D721Med (cell line): Measurements from ENCODE around the gene ZNF513.

Source experiments
- DNase-seq: peaks from one replicate; pipeline ENCODE4 v3.0.0; 2011; ENCODE audit warnings: low spot score; ENCODE audit not compliant: insufficient read length
- FAIRE-seq: peaks from 2 replicates; lab custom pipeline; 2011; peaks lifted over from hg19 to GRCh38; lab: Jason Lieb, UNC
- TF ChIP-seq, protein P1 (sequence below): IDR thresholded peaks from 2 replicates; pipeline ENCODE4 v1.5.1; 2012; ENCODE audit warnings: mild to moderate bottlenecking, control low read depth; ENCODE audit not compliant: insufficient read depth; ENCODE audit errors: missing control alignments

Gene ZNF513

DNA sequence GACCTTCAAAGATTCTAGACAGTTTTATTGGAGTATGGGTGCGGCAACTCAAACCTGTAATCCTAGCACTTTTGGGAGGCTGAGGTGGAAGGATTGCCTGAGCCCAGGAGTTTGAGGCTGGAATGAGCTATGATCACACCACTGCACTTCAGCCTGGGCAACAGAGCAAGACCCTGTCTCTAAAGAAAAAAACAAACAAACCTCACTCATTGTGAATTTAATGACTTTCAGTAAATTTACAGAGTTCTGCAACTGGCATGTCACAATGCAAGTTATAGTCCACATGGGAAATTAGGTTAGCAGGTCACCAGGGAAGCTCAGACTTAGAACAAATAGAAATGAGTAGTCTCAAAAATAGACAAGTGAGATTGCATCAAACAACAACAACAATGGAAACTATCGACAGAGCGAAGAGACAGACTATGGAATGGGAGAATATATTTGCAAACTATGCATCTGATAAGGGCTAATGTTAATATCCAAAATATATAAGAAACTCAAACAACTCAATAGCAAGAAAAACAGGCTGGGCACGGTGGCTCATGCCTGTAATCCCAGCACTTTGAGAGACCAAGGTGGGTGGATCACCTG lies 41.2 kb upstream of the ZNF513 start:
- TF ChIP-seq, protein P1, sequence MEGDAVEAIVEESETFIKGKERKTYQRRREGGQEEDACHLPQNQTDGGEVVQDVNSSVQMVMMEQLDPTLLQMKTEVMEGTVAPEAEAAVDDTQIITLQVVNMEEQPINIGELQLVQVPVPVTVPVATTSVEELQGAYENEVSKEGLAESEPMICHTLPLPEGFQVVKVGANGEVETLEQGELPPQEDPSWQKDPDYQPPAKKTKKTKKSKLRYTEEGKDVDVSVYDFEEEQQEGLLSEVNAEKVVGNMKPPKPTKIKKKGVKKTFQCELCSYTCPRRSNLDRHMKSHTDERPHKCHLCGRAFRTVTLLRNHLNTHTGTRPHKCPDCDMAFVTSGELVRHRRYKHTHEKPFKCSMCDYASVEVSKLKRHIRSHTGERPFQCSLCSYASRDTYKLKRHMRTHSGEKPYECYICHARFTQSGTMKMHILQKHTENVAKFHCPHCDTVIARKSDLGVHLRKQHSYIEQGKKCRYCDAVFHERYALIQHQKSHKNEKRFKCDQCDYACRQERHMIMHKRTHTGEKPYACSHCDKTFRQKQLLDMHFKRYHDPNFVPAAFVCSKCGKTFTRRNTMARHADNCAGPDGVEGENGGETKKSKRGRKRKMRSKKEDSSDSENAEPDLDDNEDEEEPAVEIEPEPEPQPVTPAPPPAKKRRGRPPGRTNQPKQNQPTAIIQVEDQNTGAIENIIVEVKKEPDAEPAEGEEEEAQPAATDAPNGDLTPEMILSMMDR, result no peak
- FAIRE-seq (no peak), DNase-seq (no peak)

DNA sequence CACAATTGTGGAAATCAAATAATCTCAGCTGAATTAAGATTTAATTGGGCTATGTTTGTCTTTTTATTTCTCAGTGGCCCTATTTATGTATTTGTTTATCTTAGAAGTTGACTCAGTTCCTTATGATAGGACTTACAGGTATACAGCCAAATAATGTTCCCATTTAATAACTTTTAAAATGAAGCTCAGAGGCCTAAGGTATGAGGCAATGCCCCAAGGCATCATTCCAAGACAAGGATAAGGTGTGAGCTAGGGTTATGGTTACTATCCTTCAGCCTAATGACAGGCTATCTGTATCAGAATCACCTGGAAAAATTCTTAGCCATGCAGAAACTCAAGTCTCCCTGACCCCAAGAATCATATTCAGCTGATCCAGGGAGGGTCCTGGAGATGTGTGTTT lies 40.5 kb upstream of the ZNF513 start:
- TF ChIP-seq, protein P1, result no peak
- DNase-seq (no peak), FAIRE-seq (no peak)

DNA sequence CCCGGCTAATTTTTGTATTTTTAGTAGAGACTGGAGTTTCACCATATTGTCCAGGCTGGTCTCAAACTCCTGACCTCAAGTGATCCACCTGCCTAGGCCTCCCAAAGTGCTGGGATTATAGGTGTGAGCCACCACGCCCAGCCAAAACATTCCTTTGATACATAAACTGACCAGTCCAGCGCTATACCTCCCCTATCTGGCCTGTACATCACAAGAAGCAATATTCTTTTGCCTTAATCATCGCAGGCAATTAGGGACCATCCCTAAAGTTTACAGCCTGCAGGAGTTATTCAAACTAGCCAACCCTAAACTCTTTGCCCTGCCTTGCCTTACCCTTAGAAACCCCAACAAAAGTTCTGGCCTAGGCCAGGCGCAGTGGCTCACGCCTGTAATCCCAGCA lies 35.6 kb upstream of the ZNF513 start:
- DNase-seq, result no peak
- FAIRE-seq, result no peak
- TF ChIP-seq, protein P1, result no peak

DNA sequence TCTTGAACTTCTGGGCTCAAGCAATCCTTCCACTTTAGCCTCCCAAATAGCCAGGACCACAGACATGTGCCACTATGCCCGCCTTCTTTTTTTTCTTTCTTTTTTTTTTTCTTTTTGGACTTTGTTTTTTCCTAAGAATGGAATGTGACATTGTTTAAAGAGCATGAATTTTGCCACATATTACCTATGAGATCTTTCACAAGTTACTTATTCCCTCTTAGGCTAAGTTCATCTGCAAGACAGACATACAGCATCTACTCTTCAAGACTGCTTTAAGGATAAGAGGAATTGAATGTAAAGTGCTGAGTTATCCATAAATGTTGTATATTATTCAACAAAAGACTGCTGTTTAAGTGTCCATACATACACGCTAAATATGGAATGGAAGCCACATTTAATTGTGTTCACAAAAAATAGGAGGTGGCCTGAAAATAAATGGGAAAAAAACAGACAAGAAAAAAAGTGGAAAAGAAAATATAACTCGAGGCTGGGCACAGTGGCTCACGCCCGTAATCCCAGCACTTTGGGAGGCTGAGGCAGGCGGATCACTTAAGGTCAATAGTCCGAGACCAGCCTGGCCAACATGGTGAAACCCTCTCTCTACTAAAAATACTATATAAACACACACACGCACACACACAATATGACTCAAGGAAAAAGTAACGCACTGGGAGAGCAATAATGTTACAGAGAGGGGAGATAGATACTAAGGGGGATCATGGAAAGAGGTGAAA lies 32.1 kb upstream of the ZNF513 start:
- TF ChIP-seq, protein P1, result no peak
- FAIRE-seq (no peak), DNase-seq (no peak)

DNA sequence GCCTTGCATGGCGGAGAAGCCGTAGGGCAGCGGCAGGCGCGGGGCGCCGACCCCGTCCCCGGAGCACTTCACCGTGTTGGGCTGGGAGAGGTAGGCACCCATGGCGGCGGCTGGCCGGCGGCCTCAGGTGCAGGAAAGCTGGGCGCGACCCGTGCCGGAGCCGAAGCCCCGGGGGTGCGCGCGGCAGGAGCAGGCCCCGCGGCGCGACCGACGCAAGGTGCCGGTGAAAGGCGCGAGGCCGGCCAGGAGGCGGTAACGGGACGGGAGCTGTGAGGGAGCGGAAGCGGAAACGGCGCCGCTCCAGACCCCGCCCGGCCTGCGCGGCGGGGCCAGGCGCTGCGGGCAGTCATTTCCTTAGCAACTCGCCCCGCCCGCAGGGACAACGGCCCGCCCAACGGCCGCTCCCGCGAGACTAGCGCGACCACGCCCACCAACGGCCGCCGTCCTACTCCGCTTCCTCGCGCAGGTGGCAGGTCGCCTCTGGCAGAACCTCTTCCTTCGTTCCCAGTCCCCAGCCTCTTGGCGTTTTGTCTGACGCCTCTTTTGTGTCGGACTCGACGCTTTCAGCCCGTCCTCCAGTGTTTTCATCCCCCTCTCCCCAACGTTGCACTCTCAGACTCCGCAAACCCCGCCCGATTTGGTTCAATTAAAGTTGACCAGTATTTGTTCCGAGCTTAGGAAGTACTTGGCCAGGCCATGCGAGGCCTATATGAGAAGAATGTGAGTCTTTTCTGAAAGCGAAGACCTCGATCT lies 29.0 kb upstream of the ZNF513 start, which contains the start of gene PPM1G:
TSS of gene PPM1G (minus strand) at position 271 of the 753 bp plus-strand sequence. CDS start at position 102, 169 bp downstream.
- TF ChIP-seq, protein P1, result no peak
- DNase-seq (peak; percentile 68), FAIRE-seq (no peak)

DNA sequence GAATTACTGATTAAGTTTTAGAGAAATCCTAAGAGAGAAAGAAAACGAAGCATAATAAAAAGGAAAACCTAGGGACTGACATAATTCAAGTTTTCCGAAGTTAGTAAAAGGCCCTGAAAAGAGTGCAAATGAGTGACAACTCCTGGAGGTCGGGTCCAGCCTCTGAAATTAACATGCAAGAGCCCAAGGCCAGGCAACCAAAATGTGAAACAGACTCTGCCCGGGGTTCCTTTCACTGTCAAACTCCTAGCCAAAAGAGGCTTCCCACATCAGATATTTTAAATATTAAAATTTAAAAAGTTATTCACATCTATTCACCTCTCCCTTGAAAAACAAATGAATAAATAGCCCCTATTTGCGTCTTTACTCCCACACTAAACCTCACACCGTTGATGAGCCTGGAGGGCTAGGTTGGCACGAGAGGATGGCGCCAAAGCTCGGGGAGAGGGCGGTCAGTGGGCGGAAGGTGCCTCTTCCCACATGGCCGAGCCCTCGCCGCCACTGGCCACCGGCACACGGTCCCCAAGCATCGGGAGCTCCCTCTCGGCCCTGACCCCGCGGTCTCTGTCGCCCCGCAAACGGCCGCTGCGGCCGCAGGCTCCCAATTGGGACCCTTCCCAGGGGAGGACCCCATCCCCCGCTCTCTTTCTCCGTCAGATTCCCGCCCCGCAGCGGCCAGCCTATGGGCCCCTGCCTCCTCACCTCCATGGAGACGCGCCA lies 28.2 kb upstream of the ZNF513 start:
- DNase-seq, result no peak
- TF ChIP-seq, protein P1, result no peak
- no peak for FAIRE-seq
